SK-N-SH (cell line): Measurements from ENCODE around the gene CENPL. TPM values are rescaled to one million over a fixed set of nuclear protein-coding genes. Genes with fewer than 3 reads are reported as not detected.

Experiments used
- CTCF ChIA-PET: fragments of 300-600, 350-600 bp; formaldehyde crosslinking; extraction: SDS; loops from one replicate; lab custom pipeline; 2021; lab: Yijun Ruan, JAX
- POLR2A ChIA-PET: fragments of 350-600 bp; sonication (Branson Sonifier 250); formaldehyde crosslinking; extraction: SDS; loops from one replicate; lab custom pipeline; 2020; ENCODE audit warnings: antibody characterized with exemption, inconsistent platforms; lab: Yijun Ruan, JAX
- DNase-seq: peaks from one replicate; pipeline ENCODE4 v3.0.0; 2012
- H2AFZ ChIP-seq: fragments of 200-600 bp; sonication (generic); 2 replicates; pipeline ENCODE4 v1.8.1; 2016; ENCODE audit warnings: antibody characterized with exemption, mild to moderate bottlenecking, low read depth
- H3F3A ChIP-seq: fragments of 200-600 bp; sonication (generic); replicated peaks from 2 replicates; pipeline ENCODE3; 2016; ENCODE audit warnings: antibody characterized with exemption, mild to moderate bottlenecking; ENCODE audit not compliant: insufficient read depth
- H3K27ac ChIP-seq, 2 experiments: fragments of 200-500 bp in 1 of 2; fragments of 200-600 bp in 1 of 2; sonication (Bioruptor generic) in 1 of 2; sonication (generic), shearing (Covaris generic) in 1 of 2; 2 replicates each; pipeline versions ENCODE4 v1.5.1 to v1.6.1; 2014 to 2016; ENCODE audit warnings: low read depth in 2 of 2, inconsistent platforms in 1 of 2, low read length in 1 of 2, mild to moderate bottlenecking in 1 of 2, mixed read lengths in 1 of 2
- H3K27me3 ChIP-seq: fragments of 200-600 bp; sonication (generic), shearing (Covaris generic); 2 replicates; pipeline ENCODE4 v1.6.1; 2016; ENCODE audit warnings: mixed run types; ENCODE audit not compliant: insufficient read depth
- H3K36me3 ChIP-seq, 2 experiments: fragments of 200-500 bp in 1 of 2; fragments of 200-600 bp in 1 of 2; sonication (Bioruptor generic) in 1 of 2; sonication (generic) in 1 of 2; replicated peaks in 1 of 2; 2 replicates each; pipeline versions ENCODE3 to v1.5.1; 2014 to 2016; ENCODE audit warnings: low read length in 1 of 2, mild to moderate bottlenecking in 1 of 2; ENCODE audit not compliant: insufficient read depth in 2 of 2, control insufficient read depth in 1 of 2
- H3K4me1 ChIP-seq, 2 experiments: fragments of 200-500 bp in 1 of 2; fragments of 200-600 bp in 1 of 2; sonication (Bioruptor generic) in 1 of 2; sonication (generic), shearing (Covaris generic) in 1 of 2; 2 replicates each; pipeline versions ENCODE4 v1.5.1 to v1.6.1; 2014 to 2016; ENCODE audit warnings: low read depth in 1 of 2, low read length in 1 of 2, mixed run types in 1 of 2; ENCODE audit not compliant: insufficient read depth in 2 of 2, control insufficient read depth in 1 of 2
- H3K4me2 ChIP-seq: fragments of 200-600 bp; sonication (generic), shearing (Covaris generic); 2 replicates; pipeline ENCODE4 v1.6.1; 2017; ENCODE audit warnings: mixed run types
- H3K4me3 ChIP-seq, 2 experiments: fragments of 200-500 bp in 1 of 2; fragments of 200-600 bp in 1 of 2; sonication (Bioruptor generic) in 1 of 2; sonication (generic), shearing (Covaris generic) in 1 of 2; 2 replicates each; pipeline versions ENCODE4 v1.5.1 to v1.8.1; 2014 to 2016; ENCODE audit warnings: low read depth in 2 of 2, inconsistent platforms in 1 of 2, low read length in 1 of 2, mild to moderate bottlenecking in 1 of 2, mixed read lengths in 1 of 2, moderate library complexity in 1 of 2
- H3K79me2 ChIP-seq: fragments of 200-600 bp; sonication (generic); 2 replicates; pipeline ENCODE4 v1.8.1; 2017; ENCODE audit warnings: mild to moderate bottlenecking; ENCODE audit not compliant: insufficient read depth
- H3K9ac ChIP-seq: fragments of 200-600 bp; sonication (generic); 2 replicates; pipeline ENCODE4 v1.6.1; 2017; ENCODE audit warnings: mixed run types
- H3K9me2 ChIP-seq: fragments of 200-600 bp; sonication (generic); 2 replicates; pipeline ENCODE4 v1.6.1; 2017; ENCODE audit warnings: mixed run types
- H3K9me3 ChIP-seq: fragments of 200-600 bp; sonication (generic); 2 replicates; pipeline ENCODE4 v1.6.1; 2017; ENCODE audit warnings: mixed run types, mild to moderate bottlenecking, moderate library complexity
- H4K20me1 ChIP-seq: fragments of 200-600 bp; sonication (generic); 2 replicates; pipeline ENCODE4 v1.6.1; 2017; ENCODE audit warnings: mild to moderate bottlenecking, mixed run types; ENCODE audit not compliant: insufficient read depth
- CHD2 ChIP-seq: fragments of 150-350 bp; IDR thresholded peaks from 2 replicates; pipeline ENCODE4 v1.6.1; 2018; ENCODE audit warnings: low read length; ENCODE audit not compliant: partially characterized antibody
- CTCF ChIP-seq: fragments of 200-600 bp; sonication (generic); IDR thresholded peaks from 2 replicates; pipeline ENCODE4 v1.6.1; 2017; ENCODE audit warnings: antibody characterized with exemption, mild to moderate bottlenecking, moderate library complexity
- ELF1 ChIP-seq: IDR thresholded peaks from 2 replicates; pipeline ENCODE4 v1.4.0; 2012
- FOXJ3 ChIP-seq: sonication (generic); formaldehyde crosslinking; IDR thresholded peaks from 2 replicates; pipeline ENCODE4 v1.5.1; 2020; ENCODE audit warnings: mild to moderate bottlenecking, missing genetic modification reagents
- GABPA ChIP-seq: IDR thresholded peaks from 2 replicates; pipeline ENCODE4 v1.4.0; 2012; ENCODE audit warnings: low read depth, mild to moderate bottlenecking
- GATA2 ChIP-seq: sonication (generic); formaldehyde crosslinking; IDR thresholded peaks from 2 replicates; pipeline ENCODE4 v1.5.0; 2020; ENCODE audit warnings: mild to moderate bottlenecking, missing genetic modification reagents
- JUND ChIP-seq: IDR thresholded peaks from 2 replicates; pipeline ENCODE4 v1.4.0; 2012
- MEF2A ChIP-seq: IDR thresholded peaks from 2 replicates; pipeline ENCODE4 v1.4.0; 2012; ENCODE audit warnings: low read depth, borderline replicate concordance
- MXI1 ChIP-seq: IDR thresholded peaks from 2 replicates; pipeline ENCODE4 v1.6.1; 2012; ENCODE audit warnings: mild to moderate bottlenecking, low read depth, low read length, improper control_type of control experiment
- NFIC ChIP-seq: IDR thresholded peaks from 2 replicates; pipeline ENCODE4 v1.4.0; 2012; ENCODE audit warnings: borderline replicate concordance
- PBX3 ChIP-seq: IDR thresholded peaks from 2 replicates; pipeline ENCODE4; 2012
- POLR2AphosphoS5 ChIP-seq: IDR thresholded peaks from 2 replicates; pipeline ENCODE4 v1.6.1; 2012; ENCODE audit warnings: low read depth, low read length
- REST ChIP-seq: IDR thresholded peaks from 2 replicates; pipeline ENCODE4 v1.6.1; 2012; ENCODE audit warnings: mild to moderate bottlenecking, low read depth, low read length, moderate library complexity
- RXRA ChIP-seq: IDR thresholded peaks from 2 replicates; pipeline ENCODE4 v1.4.0; 2012; ENCODE audit warnings: low read depth, mild to moderate bottlenecking, borderline replicate concordance
- SIN3A ChIP-seq: IDR thresholded peaks from 2 replicates; pipeline ENCODE4 v1.6.1; 2012; ENCODE audit warnings: low read depth, mild to moderate bottlenecking, low read length, moderate library complexity, borderline replicate concordance
- TAF1 ChIP-seq: IDR thresholded peaks from 2 replicates; pipeline ENCODE4 v1.6.1; 2012; ENCODE audit warnings: low read depth, mild to moderate bottlenecking, low read length, moderate library complexity, borderline replicate concordance
- YY1 ChIP-seq: IDR thresholded peaks from 2 replicates; pipeline ENCODE4 v1.4.0; 2012; ENCODE audit warnings: low read depth, mild to moderate bottlenecking
- ZBTB33 ChIP-seq: IDR thresholded peaks from 2 replicates; pipeline ENCODE4 v1.4.0; 2012; ENCODE audit warnings: low read depth, borderline replicate concordance
- WGBS: methylation state at CpG from one replicate; pipeline ENCODE4 v1.1.6; 2017; ENCODE audit warnings: low lambda C conversion rate; 5-methylcytosine and 5-hydroxymethylcytosine counted together
- polyA plus RNA-seq, 3 experiments: library from polyadenylated mRNA; depleted of rRNA; stranded (reverse); fragments of >200 nt; gene quantifications; 2 replicates each; pipeline ENCODE4 v1.2.3, GENCODE V29; 2012

Gene CENPL
- polyA plus RNA-seq, 1 of the 3 experiments (the other 2 are of a cell fraction) = 4.0 TPM

- Histone ChIP-seq H3F3A (no peaks in the 10 kb centered on the region), H3K4me2 (no peak overlapping the region), H3K4me3 (no peak overlapping the region), H3K36me3 (peaks cover 39 to 63% of the 10 kb centered on the region in 2 experiments), H3K9me3 (no peaks in the 10 kb centered on the region), H3K4me1 (no peaks in the 10 kb centered on the region), H3K79me2 (no peaks in the 10 kb centered on the region), H3K27ac (no peak overlapping the region), H3K27me3 (no peaks in the 10 kb centered on the region), H4K20me1 (no peaks in the 10 kb centered on the region), H3K9ac (no peak overlapping the region), H3K9me2 (no peaks in the 10 kb centered on the region), H2AFZ (no peak overlapping the region)
- WGBS = 97% methylated on average over 7 of the region's 7 CpGs
- POLR2A ChIA-PET = no interaction called here
- TF ChIP-seq SIN3A (no peak), JUND (no peak), GATA2 (CRISPR knock-in tag) (no peak), RXRA (no peak), YY1 (no peak), ELF1 (no peak), POLR2AphosphoS5 (no peak), GABPA (no peak), CHD2 (no peak), REST (no peak), ZBTB33 (no peak), MEF2A (no peak)
- DNase-seq = no peak
- CTCF ChIA-PET = interaction anchor here (1.5 kb wide), 1 partner anchor 14 kb away, joined by 4 read pairs; no protein-coding TSS in a partner anchor
Observed at GRCh38 chr1:173758110-173758509, 66.6 kb downstream of the CENPL start.

- Histone ChIP-seq H3K9me3 (no peaks in the 10 kb centered on the region), H3K27ac (no peak overlapping the region), H3F3A (no peaks in the 10 kb centered on the region), H3K27me3 (no peaks in the 10 kb centered on the region), H3K4me1 (no peaks in the 10 kb centered on the region), H3K4me3 (no peak overlapping the region), H3K79me2 (no peaks in the 10 kb centered on the region), H4K20me1 (no peaks in the 10 kb centered on the region), H2AFZ (no peak overlapping the region), H3K36me3 (peaks cover 41 to 62% of the 10 kb centered on the region in 2 experiments), H3K9ac (no peak overlapping the region), H3K4me2 (no peak overlapping the region), H3K9me2 (no peaks in the 10 kb centered on the region)
- ChIA-PET CTCF (no interaction called here), POLR2A (no interaction called here)
- WGBS = 97% methylated on average over 4 of the region's 4 CpGs
- TF ChIP-seq JUND = no peak
- no peak for TF ChIP-seq PBX3
- TF ChIP-seq FOXJ3 (CRISPR knock-in tag) = no peak
- TF ChIP-seq TAF1 = no peak
- no peak for TF ChIP-seq NFIC
- TF ChIP-seq MXI1 = no peak
- no peak for TF ChIP-seq CTCF
- TF ChIP-seq POLR2AphosphoS5 = no peak
- no peak for TF ChIP-seq MEF2A
- DNase-seq = no peak
Observed at GRCh38 chr1:173757666-173758065, 67.0 kb downstream of the CENPL start.
